Measurements from ENCODE around the gene KLF15.

GRCh38 chr3:126380011-126380768 lies 23.0 kb upstream of the KLF15 start:
- TF ChIP-seq, protein P1, sequence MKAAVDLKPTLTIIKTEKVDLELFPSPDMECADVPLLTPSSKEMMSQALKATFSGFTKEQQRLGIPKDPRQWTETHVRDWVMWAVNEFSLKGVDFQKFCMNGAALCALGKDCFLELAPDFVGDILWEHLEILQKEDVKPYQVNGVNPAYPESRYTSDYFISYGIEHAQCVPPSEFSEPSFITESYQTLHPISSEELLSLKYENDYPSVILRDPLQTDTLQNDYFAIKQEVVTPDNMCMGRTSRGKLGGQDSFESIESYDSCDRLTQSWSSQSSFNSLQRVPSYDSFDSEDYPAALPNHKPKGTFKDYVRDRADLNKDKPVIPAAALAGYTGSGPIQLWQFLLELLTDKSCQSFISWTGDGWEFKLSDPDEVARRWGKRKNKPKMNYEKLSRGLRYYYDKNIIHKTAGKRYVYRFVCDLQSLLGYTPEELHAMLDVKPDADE (IDR thresholded peaks at IDR 0.05), result no peak
- TF ChIP-seq POLR2AphosphoS5 (IDR thresholded peaks at IDR 0.05; ENCODE audit: low read depth) (no peak), CTCF (conservative IDR thresholded peaks at IDR 0.05; ENCODE audit: low read depth in 2 of 2) (no peak), REST (IDR thresholded peaks at IDR 0.05; ENCODE audit: unreplicated experiment) (no peak), EZH2 (IDR thresholded peaks at IDR 0.05; ENCODE audit: low read depth, unreplicated experiment) (no peak), CREB1 (CRISPR knock-in tag; IDR thresholded peaks at IDR 0.05; ENCODE audit: low read depth) (no peak), EZH2phosphoT487 (IDR thresholded peaks at IDR 0.05; ENCODE audit: unreplicated experiment) (no peak), ZNF114 (CRISPR knock-in tag; IDR thresholded peaks at IDR 0.05) (no peak), STAT1 (IDR thresholded peaks at IDR 0.05; ENCODE audit: unreplicated experiment) (no peak), JUNB (IDR thresholded peaks at IDR 0.05; ENCODE audit: unreplicated experiment) (no peak)
